Stimulated activated CD8-positive, alpha-beta memory T cell treated with anti-CD3 and anti-CD28 coated beads, Interleukin-2, amount 100 ng/mL, for 48 hours (primary cell): ENCODE results near the gene HCST.
"Not testable (repeated sequence)": the region's sequence is repeated elsewhere in the genome, so short reads cannot be mapped to it uniquely, and the experiment has no call there.

Experiments used
- DNase-seq, 2 donors: peaks; one replicate each; pipeline ENCODE4 v3.0.0-alpha.2; 2020; ENCODE audit warnings: low read depth in 2 of 2

HCST gene

DNA sequence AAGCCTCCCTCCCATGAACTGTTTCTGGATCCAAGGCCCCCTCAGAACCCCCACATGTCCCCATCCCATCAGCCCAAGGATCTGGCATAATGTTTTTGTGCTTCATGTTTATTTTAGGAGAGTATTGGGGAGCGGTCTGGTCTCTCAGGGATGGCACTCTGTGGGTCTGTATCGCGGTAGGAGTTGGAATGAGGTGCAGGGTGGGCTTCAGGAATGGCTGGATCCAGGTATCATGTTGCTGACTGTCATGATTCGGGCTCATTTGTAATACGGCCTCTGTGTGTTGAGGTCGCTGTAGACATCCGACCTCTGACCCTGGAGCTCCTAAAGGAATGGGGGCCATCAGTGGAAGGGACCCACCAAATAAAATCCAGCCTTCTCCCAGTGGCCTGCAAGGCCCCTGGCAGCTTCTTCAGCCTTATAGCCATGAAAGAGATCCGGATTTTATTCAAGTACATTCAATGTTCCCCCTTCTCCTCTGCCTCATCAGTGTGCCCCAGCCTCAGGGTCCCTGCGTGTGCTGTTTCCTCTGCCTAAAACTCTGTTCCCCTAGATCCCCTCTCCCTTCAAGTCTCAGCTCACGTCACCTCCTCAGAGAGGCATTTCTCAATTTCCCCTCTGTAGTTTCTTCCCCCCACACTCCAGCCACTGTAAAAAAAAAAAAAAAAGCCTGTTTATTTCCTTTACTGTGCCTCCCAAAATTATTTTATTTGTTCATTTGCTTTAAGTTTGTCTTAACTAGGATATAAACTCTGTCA, 2.2 kb downstream of the HCST start:
- no peak for DNase-seq

DNA sequence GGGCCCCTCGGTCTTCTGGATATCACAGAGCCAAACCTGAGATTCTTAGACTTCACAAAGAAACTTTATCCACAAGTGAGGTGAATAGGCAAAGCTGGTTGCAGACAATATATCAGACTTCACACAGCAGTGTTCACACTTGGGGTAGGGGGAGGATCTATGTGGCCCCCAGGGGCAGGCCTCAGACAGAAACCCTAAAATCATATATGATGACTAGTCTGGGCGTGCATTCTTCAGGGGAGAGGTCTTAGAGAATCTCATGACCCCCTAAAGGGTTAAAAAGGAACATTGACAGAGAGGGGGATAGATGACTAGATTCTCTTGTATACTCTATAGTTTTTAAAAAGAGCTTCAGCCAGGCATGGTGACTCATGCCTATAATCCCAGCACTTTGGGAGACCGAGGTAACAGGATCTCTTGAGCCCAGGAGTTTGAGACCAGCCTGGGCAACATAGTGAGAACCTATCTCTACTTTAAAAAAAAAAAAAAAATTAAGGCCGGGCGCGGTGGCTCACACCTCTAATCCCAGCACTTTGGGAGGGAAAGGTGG, 2.9 kb downstream of the HCST start:
- no peak for DNase-seq

DNA sequence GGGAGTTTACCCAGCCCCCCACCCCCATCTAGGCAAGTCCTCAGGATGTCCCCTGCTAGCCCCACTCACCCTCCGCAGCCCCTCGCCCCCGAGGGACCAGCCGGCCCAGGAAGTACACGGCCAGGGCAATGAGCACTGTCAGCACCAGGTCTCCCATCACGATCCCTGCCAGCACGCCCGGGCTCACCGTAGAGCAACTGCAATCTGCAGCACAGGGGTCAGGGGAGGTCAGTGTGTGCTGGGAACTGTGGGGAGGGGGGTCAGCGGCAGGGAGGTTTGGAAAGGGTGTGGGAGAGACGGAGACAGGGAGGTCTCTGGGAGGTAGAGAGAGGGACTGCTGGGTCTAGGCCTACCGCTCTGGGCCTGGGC, 5.0 kb downstream of the HCST start:
- no peak for DNase-seq

DNA sequence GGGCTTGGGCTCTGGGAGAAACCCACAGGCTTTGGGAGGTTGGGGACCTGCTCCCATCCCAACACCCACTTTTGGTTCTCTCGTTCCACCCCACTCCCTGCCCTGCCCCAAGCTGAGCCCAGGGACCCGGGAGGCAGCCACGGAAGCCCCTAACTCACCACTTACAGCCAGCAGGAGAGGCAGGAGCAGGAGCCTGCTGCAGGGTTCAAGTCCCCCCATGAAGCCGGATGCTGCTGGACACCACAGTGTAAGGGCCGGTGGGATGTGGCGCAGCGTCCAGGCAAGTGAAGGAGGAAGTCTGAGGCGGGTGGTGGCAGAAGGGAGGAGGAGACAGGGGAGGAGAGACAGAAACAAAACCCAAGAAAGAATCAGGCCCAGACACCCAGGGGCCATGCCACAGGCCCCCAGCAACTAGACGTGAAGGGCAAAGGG, 5.7 kb downstream of the HCST start, which contains the start of gene TYROBP:
Gene TYROBP (minus strand): TSS at position 286 of the 432 bp plus-strand sequence. CDS start 67 bp downstream, at position 219.
- DNase-seq, result no peak

DNA sequence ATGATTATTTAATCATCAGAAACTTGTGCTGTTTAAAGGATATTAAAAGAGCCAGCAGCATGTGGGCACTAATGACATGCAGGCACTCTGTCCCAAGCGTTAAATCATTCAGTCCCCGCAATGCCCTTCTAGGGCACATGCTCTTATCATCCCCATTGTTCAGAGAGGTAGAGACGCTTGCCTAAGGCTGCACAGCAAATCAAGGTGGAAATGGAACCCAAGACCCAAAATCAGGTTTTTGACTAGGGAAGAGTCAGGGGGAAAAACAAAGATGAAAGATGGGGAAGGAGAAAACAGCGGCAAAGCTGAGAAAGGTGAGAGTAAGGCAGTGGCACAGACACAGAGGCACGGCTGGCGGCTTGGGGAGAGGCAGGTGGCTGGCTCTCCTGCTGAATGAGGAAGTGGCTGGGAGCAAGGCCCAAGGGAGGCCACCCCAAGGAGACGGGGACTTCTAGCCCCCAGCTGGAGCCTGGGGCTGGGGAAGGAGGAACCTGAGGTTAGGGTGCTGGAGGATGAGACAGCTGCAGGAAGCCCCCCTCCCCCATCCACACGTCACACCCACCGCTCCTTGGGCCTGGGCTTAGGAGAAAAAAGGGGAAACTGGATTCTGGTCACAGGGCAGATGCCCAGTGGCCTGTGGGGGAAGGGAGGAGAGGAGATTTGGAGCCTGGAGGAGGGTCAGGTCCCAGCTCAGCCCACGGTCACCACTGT, 6.8 kb downstream of the HCST start:
- DNase-seq, result no peak

DNA sequence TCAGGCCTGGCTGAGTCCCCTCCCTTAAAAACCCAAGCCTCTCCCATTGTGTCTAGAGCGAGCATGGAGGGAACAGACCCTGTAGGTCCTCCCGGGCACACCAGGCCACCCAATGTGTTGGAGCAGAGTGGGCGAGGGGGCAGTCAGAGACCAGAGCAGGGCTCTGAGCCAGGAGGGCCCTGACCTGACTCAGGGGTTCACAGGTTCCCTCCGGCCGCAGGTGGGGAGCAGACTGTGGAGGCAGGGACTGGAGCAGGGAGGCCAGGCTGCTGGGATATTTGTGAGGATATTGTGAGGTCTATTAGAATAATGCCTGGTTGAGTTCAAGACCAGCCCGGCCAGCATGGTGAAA, 7.3 kb downstream of the HCST start:
- DNase-seq, result no peak

DNA sequence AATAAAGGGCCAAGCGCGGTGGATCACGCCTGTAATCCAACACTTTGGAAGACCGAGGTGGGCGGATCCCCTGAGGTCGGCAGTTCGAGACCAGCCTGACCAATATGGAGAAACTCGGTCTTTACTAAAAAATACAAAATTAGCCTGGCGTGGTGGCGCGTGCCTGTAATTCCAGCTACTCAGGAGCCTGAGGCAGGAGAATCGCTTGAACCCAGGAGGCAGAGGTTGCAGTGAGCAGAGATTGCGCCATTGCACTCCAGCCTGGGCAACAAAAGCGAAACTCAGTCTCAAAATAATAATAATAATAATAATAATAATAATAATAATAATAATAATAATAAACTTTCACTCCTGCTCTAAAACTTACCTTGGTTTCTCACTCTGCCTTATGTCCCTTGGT, 8.0 kb downstream of the HCST start:
- DNase-seq, result not testable (repeated sequence)

DNA sequence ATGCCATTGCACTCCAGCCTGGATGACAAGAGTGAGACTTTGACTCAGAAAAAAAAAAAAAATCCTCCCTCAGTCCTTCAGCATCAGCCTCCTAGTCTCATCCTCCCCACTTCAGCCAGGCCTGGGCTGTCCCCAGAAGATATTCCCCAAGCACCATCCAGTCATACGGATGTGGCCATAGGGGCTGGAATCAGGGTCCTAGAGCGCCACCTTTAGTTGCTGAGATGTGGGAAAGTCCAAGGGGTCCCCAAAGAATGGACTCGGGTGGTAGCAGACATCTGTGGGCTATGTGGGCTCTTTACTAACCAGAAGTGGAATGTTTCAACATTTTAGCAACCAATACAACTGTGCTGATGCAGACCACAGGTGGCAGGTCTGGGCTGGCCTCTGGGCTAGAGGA, 8.8 kb downstream of the HCST start:
- no peak for DNase-seq

DNA sequence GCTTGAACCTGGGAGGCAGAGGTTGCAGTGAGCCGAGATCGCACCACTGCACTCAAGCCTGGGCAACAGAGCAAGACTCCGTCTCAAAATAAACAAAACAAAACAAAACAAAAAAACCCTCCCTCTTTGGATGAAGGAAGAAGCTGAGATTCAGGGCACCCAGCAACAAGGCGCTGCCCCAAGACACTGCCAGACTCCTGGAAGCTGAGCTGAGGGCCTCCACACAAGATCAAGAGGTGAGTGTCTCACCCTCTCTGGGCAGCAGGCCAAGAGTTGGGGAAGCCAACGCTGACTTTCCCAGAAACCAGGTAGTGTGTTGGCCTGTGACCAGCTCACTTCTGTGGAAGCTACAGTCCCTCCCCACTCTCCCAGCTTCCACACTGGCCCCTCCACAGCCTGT, 9.5 kb downstream of the HCST start:
- DNase-seq, result no peak

DNA sequence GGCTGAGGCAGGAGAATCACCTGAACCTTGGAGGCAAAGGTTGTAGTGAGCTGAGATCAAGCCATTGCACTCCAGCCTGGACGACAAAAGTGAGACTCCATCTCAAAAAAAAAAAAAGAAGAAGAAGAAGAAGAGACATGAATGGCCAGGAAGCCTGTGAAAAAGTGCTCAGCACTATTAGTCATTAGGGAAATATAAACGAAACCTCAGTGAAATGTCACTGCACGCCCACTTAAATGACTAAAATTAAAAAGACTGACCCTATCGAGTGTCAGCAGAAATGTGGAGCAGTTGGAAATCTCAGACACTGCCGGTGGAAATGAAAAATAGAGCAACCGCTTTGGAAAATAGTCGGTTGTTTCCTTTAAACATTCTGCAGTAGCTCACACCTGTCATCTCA, 11.3 kb downstream of the HCST start:
- DNase-seq, result no peak

DNA sequence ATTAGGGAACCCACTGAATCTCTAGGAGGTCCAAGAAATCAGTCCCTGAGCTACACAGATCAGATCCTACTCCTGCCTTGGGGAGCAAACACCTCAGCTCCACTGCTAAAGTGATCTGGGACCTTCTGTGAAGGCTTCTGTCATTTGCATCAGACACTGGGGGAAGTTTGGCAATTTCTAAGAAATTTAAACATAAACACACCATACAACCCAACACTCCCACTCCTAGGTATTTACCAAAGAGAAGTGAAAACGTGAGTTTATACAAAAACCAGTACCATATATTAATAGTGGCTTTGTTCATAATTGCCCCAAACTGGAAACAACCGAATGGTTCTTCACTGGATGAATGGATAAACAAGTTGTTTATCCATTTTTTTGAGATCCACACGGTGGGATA, 13.1 kb downstream of the HCST start:
- no peak for DNase-seq

DNA sequence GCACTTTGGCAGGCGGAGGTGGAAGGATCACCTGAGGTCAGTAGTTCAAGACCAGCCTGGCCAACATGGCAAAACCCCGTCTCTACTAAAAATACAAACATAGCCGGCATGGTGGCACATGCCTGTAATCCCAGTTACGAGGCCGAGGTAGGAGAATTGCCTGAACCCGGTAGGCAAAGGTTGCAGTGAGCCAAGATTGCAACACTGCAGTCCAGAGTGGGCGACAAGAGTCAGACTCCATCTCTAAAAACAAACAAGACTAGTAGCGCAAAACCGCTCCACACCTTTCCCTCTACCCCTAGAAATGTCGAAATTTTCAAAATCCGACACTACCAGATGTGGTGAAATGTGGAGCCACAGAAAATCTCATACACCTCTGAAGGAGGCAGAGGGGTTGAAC, 17.0 kb downstream of the HCST start:
- no peak for DNase-seq

DNA sequence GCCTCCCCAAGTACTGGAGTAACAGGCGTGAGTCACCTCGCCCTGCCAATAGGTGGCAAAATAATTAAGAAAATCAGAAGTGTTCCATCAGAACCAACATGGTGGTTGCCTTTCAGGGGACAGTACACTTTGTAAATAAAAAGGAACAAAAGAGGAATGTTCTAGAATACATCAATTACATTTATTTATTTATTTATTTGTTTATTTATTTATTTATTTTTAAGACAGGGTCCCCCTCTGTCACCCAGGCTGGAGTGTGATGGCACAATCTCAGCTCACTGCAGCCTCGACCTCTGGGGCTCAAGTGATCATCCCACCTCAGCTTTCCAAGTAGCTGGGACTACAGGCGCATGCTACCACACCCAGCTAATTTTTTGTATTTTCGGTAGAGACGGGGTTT, 18.7 kb downstream of the HCST start:
- DNase-seq, result no peak

DNA sequence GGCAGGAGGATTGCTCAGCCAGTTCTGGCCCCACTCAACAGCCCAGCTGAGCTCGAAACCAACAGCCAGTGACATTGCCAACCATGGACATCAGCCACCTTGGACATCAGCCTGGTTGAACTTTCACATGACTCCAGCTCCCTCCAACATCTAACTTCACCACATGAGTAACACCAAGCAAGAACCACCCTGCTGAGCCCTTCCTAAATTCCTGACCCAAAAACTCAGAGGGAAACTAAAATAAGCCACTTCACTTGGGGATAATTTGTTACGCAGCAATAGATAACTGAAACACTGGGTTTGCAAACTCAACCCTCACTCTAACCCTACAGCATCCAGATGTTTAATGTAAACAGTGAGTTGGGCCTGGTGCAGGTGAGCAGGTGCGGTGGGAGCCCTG, 23.2 kb downstream of the HCST start:
- DNase-seq, result no peak

DNA sequence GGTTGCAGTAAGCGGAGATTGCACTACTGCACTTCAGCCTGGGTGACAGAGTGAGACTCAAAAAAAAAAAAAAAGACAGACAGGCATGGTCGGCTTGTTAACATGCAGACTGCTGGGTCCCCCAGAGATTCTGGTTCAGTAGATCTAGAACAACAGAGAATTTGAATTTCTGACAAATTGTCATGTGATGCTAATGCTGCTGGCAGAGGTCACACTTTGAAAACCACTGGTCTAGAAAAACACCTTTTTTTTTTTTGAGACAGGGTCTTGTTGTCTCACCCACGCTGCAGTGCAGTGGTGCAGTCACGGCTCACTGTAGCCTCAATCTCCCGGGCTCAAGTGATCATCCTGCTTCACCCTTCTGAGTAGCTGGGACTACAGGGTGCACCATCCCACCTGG, 26.2 kb downstream of the HCST start:
- DNase-seq, result no peak

DNA sequence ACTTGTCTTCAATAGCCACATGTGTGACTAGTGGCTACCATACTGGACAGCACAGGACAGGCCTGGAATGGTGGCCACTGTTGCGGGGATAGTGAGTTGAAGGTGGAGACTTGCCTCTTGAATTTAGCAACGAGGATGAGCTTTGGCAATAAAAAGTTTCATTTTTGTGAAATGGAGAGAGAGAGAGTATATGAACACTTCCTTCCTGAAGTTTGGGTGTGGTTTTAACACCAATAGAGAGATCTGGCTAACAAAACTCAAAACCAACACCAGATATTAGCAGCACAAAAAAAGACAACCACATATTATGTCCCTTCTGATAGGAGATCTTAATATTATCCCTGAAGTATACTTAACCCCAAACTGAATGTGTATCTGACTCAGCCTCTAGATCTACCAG, 27.5 kb downstream of the HCST start:
- no peak for DNase-seq

DNA sequence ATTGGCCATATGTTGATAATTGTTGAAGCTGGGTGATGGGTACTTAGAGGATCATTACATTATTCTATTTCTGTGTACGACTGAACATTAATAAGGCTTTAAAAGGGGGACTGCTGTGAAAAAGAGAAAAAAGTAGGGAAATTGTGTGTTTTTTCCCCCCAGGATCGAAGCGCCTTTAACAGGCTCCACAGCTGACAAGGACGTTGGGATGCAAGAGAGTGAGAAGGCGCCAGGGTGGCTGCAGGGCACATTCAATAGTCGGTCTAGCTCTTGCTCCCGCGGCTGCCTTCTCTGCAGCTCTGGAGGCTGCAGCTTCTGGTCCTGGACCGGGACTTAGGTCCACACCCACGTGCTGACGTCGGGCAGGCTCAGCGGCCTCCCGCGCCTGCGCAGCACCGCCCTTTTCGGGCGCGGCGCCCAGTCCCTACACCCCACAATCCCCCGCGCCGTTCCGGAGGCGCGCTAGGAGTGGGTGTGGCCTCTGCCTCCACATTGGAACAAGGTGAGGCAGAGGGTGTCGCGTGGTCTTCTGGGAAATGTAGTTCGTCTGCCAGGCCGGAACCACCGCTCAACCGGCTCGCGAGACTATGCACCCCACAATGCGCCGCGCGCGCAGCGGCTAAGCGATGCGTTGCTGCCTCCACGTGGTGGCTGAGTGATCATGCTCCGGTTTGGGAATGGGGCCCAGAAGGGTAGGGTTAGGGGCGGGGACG, 29.0 kb downstream of the HCST start:
- DNase-seq, result peak; percentile 98 to 99

DNA sequence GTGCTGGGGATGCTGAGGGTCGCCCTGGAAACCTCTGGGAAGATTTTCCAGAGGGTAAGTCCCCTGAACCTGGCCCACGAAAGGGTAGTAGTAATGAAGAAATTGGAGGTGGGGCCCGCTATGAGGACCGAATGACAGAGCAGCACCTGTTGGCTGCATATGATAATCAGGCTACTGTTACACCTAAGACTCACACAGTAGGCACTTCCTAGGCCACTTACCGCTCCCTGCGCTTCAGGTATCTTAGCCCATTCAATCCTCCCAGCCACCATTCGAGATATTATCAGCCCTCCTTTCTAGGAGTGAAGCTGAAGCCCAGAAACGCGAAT, 29.5 kb downstream of the HCST start:
- DNase-seq, result no peak

DNA sequence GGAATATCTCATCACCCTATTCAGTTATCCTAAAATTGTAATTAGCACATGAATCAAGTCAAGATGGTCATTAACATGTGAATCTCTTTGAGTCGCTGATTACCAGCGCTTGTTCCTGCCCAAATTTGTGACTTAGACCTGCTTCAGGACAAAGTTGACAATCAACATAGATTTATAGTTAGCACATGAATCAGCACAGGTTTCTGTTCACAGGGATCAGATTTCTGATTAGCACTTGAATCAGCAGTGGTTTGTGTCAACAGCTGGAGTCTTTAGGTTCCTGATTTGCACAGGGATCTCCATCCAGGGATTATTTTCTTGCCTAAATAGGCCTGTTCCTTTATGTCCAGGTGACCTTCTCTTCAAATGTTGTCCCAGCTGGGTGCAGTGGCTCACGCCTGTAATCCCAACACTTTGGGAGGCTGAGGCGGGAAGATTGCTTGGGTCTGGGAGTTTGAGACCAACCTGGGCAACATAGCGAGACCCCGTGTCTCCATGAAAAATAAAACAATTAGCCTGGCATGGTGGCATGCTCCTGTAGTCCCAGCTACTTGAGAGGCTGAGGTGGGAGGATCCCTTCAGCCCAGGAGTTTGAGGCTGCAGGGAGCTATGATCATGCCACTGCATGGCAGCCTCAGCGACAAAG, 30.1 kb downstream of the HCST start:
- DNase-seq, result no peak

DNA sequence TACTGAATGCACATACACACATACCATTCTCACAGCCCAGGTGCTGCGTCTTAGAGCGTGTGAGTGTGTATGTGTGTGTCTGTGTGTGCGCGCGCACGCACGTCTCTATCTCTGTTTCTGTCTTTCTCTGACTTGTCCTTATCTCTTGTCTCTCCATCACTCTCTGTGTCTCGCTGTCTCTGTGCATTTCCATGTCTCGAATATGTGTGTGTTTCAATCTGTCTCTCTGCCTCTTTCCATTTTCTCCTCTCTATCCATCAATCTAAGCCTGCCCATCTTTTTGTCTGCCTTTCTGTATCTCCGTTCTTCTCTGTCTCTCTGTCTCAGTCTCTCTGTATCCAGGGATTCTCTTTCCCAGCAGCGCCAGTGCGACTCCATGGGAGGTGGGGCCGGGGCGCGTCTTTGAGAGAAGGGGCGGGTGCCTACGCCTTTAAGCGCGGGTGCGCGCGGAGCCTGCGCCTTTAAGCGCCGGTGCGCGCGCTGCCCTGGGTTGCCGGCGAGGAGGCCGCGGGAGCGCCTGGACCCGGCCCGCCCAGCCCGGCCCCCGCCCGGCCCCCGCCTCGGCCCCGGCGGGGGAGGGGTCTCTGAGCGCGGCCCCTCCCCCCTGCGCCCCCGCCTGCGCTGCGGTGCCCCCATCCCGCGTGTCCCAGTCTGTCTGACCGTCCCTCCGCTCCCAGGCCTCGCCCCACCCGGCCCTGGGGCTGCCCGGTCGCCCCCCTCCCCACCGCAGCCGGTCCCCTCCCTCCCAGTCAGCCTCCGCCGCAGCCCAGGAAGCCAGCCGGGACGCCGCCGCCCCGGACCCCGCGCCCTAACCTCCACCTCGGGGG, 33.8 kb downstream of the HCST start, which contains the start of gene LRFN3:
Gene LRFN3 (plus strand): TSS at position 464 of the 827 bp plus-strand sequence. CDS start 3,052 bp downstream, outside the sequence.
- peak; percentile 48 to 51 for DNase-seq

DNA sequence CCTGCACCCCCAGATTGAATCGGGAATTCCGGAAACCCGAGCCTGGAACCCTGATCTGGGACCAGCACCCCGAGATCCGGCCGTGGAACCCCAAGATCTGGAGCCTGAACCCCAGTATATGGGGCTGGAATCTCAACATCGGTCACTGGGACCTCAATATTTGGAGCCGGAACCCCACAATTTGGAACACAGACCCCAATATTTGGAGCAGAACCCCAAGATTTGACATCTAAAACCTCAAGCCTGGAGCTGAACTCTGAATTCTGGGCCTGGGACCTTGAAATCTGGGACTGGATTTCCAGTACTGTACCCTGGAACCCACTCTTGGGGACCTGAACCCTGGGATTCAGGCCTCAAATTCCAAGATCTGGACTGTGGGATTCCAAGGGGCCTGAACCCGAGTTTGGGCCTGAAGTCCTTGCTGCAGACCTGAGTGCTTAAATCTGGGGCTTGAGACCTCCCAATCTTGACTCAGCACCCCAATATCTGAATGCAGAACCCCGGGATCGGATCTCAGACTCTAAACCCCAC, 34.5 kb downstream of the HCST start:
- DNase-seq, result no peak
